Neural progenitor cell (in vitro differentiated cells): ENCODE measurements around the gene CLEC11A.

Experiments used
- EZH2 ChIP-seq: fragments of 200-600 bp; sonication (generic); IDR thresholded peaks from 2 replicates; pipeline ENCODE4 v1.6.1; 2017; ENCODE audit warnings: antibody characterized with exemption, mild to moderate bottlenecking, moderate library complexity
- TF ChIP-seq, protein P1 (sequence below): fragments of 200-600 bp; sonication (generic); IDR thresholded peaks from 2 replicates; pipeline ENCODE4 v1.5.1; 2017; ENCODE audit warnings: antibody characterized with exemption, mild to moderate bottlenecking

GRCh38 chr19:50696094-50696483 is 27.1 kb upstream of the CLEC11A start:
- TF ChIP-seq, protein P1, sequence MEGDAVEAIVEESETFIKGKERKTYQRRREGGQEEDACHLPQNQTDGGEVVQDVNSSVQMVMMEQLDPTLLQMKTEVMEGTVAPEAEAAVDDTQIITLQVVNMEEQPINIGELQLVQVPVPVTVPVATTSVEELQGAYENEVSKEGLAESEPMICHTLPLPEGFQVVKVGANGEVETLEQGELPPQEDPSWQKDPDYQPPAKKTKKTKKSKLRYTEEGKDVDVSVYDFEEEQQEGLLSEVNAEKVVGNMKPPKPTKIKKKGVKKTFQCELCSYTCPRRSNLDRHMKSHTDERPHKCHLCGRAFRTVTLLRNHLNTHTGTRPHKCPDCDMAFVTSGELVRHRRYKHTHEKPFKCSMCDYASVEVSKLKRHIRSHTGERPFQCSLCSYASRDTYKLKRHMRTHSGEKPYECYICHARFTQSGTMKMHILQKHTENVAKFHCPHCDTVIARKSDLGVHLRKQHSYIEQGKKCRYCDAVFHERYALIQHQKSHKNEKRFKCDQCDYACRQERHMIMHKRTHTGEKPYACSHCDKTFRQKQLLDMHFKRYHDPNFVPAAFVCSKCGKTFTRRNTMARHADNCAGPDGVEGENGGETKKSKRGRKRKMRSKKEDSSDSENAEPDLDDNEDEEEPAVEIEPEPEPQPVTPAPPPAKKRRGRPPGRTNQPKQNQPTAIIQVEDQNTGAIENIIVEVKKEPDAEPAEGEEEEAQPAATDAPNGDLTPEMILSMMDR, result no peak
- no peak for TF ChIP-seq EZH2
